OCI-LY7 (cell line): ENCODE results near the gene USF2. TPM values are rescaled to one million over a fixed set of nuclear protein-coding genes. Genes with fewer than 3 reads are reported as not detected.
A peak's percentile ranks its signal among the peaks of the same experiment; 100 is the strongest.

Experiments
- BruUV-seq: library from RNA; stranded (reverse); fragments of 400-500 nt; replicated peaks from 2 replicates; lab custom pipeline; 2021; lab: Mats Ljungman, UMichigan
- CTCF ChIA-PET: fragments of 300-600 bp; sonication (Branson Sonifier 250); formaldehyde crosslinking; loops from one replicate; lab custom pipeline; 2022; ENCODE audit warnings: antibody characterized with exemption; ENCODE audit not compliant: unreplicated experiment; lab: Charles Lee
- POLR2A ChIA-PET: fragments of 300-600 bp; sonication (Branson Sonifier 250); formaldehyde crosslinking; loops from one replicate; lab custom pipeline; 2022; ENCODE audit warnings: antibody characterized with exemption; lab: Charles Lee
- DNase-seq: peaks from one replicate; pipeline ENCODE4 v3.0.0-alpha.2; 2015; ENCODE audit warnings: low spot score
- H2AFZ ChIP-seq: fragments of 200-600 bp; sonication (generic), shearing (Covaris generic); 2 replicates; pipeline ENCODE4 v1.6.1; 2014; ENCODE audit warnings: mild to moderate bottlenecking, antibody characterized with exemption, low read length, moderate library complexity
- H3K27ac ChIP-seq: fragments of 200-600 bp; sonication (generic); 2 replicates; pipeline ENCODE4 v1.5.1; 2014; ENCODE audit warnings: mixed run types, low read depth, mild to moderate bottlenecking, moderate library complexity, low read length, inconsistent platforms; ENCODE audit not compliant: poor library complexity, severe bottlenecking
- H3K36me3 ChIP-seq: fragments of 200-600 bp; sonication (generic); 2 replicates; pipeline ENCODE4 v1.6.1; 2014; ENCODE audit warnings: mild to moderate bottlenecking, antibody characterized with exemption, low read length, moderate library complexity, mixed read lengths; ENCODE audit not compliant: insufficient read depth
- H3K4me1 ChIP-seq: fragments of 200-600 bp; sonication (generic); 2 replicates; pipeline ENCODE4 v1.5.1; 2014; ENCODE audit warnings: mild to moderate bottlenecking, low read length; ENCODE audit not compliant: insufficient read depth, poor library complexity, severe bottlenecking
- H3K4me2 ChIP-seq: fragments of 200-600 bp; sonication (generic); 2 replicates; pipeline ENCODE4 v1.6.1; 2014; ENCODE audit warnings: mild to moderate bottlenecking, low read length
- H3K4me3 ChIP-seq: fragments of 200-600 bp; sonication (generic); 2 replicates; pipeline ENCODE4 v1.5.1; 2014; ENCODE audit warnings: mild to moderate bottlenecking, low read depth, low read length; ENCODE audit not compliant: poor library complexity, severe bottlenecking
- H3K79me2 ChIP-seq: fragments of 200-600 bp; sonication (generic); 2 replicates; pipeline ENCODE4 v1.6.1; 2016; ENCODE audit warnings: low read depth, mild to moderate bottlenecking, low read length, moderate library complexity, mixed read lengths; ENCODE audit not compliant: insufficient read depth
- H3K9me2 ChIP-seq: fragments of 200-600 bp; sonication (generic); 2 replicates; pipeline ENCODE4 v1.6.1; 2016; ENCODE audit warnings: mild to moderate bottlenecking, low read length, mixed read lengths; ENCODE audit not compliant: insufficient read depth
- H3K9me3 ChIP-seq: fragments of 200-600 bp; sonication (generic); 2 replicates; pipeline ENCODE4 v1.6.1; 2014; ENCODE audit warnings: mild to moderate bottlenecking, mixed run types, low read length, mixed read lengths
- H4K20me1 ChIP-seq: fragments of 200-600 bp; sonication (generic); 2 replicates; pipeline ENCODE4 v1.6.1; 2014; ENCODE audit warnings: mild to moderate bottlenecking, antibody characterized with exemption, low read length, moderate library complexity, mixed read lengths; ENCODE audit not compliant: insufficient read depth
- CTCF ChIP-seq: fragments of 200-600 bp; sonication (generic); conservative IDR thresholded peaks from 2 replicates; pipeline ENCODE4 v1.5.1; 2014; ENCODE audit warnings: mild to moderate bottlenecking, antibody characterized with exemption, low read length, moderate library complexity, mixed read lengths
- EZH2phosphoT487 ChIP-seq: fragments of 200-600 bp; sonication (generic); IDR thresholded peaks from 2 replicates; pipeline ENCODE4 v1.6.1; 2018; ENCODE audit warnings: low read depth, borderline replicate concordance, mild to moderate bottlenecking, mixed run types, antibody characterized with exemption, low read length, moderate library complexity, mixed read lengths
- intact Hi-C: fragments of 100-400 bp; cut with micrococcal nuclease; formaldehyde crosslinking; loops from one replicate; pipeline ENCODE4 v1.10.0; 2022; ENCODE audit not compliant: unreplicated experiment
- total RNA-seq, 2 experiments: library from RNA; depleted of rRNA in 1 of 2; stranded (reverse); fragments of >200 nt in 1 of 2; shearing (Covaris generic) in 1 of 2; gene quantifications; 2 replicates each; pipeline ENCODE4 v1.2.3, GENCODE V29; 2014 to 2022

The USF2 gene
- total RNA-seq, 2 experiments from 2014 or later, result 105 to 155 TPM

- Histone ChIP-seq H3K79me2 (no peaks in the 10 kb centered on the region), H3K4me3 (no peak overlapping the region), H3K4me2 (no peak overlapping the region), H4K20me1 (no peaks in the 10 kb centered on the region), H3K9me2 (no peaks in the 10 kb centered on the region), H3K36me3 (peaks cover 40% of the 10 kb centered on the region; the same call in 1 of the 2 replicates), H3K9me3 (no peaks in the 10 kb centered on the region), H2AFZ (no peak overlapping the region), H3K4me1 (peaks cover 18% of the 10 kb centered on the region), H3K27ac (peak overlapping the region; percentile 17)
- no TSS peak for BruUV-seq
- TF ChIP-seq CTCF, result no peak
- TF ChIP-seq EZH2phosphoT487, result no peak
- CTCF ChIA-PET, result no interaction called here
- POLR2A ChIA-PET, result interaction anchor here (1.2 kb wide), 1 partner anchor 8 kb away, joined by 3 read pairs; no protein-coding TSS in a partner anchor
- intact Hi-C loops, result no loop called here
- DNase-seq, result peak; percentile 39
These were observed 11.4 kb downstream of the USF2 start for GRCh38 chr19:35279985-35280821.

- Histone ChIP-seq H4K20me1 (no peaks in the 10 kb centered on the region), H3K4me3 (no peak overlapping the region), H3K9me2 (no peaks in the 10 kb centered on the region), H2AFZ (no peak overlapping the region), H3K4me2 (no peak overlapping the region), H3K4me1 (peaks cover 18% of the 10 kb centered on the region), H3K79me2 (no peaks in the 10 kb centered on the region), H3K36me3 (peaks cover 31% of the 10 kb centered on the region; the same call in 1 of the 2 replicates), H3K9me3 (no peaks in the 10 kb centered on the region), H3K27ac (no peak overlapping the region)
- intact Hi-C loops, result no loop called here
- CTCF ChIA-PET, result no interaction called here
- no peak for TF ChIP-seq CTCF
- no peak for TF ChIP-seq EZH2phosphoT487
- no peak for DNase-seq
- BruUV-seq, result no TSS peak
- POLR2A ChIA-PET, result no interaction called here
These were observed 12.5 kb downstream of the USF2 start for GRCh38 chr19:35281303-35281702.
